Left cardiac atrium (tissue), 4 donors: ENCODE measurements around the gene ARMC2. TPM values are rescaled to one million over a fixed set of nuclear protein-coding genes. Genes with fewer than 3 reads are reported as not detected.

ENCODE experiments used
- ATAC-seq, 2 donors: fragments of 200-7000 bp; cut with Tn5 transposase; one replicate each; pipeline ENCODE4 v1.9.1; 2020; ENCODE audit warnings: mild to moderate bottlenecking in 2 of 2, moderate library complexity in 2 of 2
- DNase-seq: peaks from one replicate; pipeline ENCODE4 v3.0.0-alpha.2; 2020
- intact Hi-C, 2 donors: fragments of 100-400 bp; cut with DNase I; formaldehyde crosslinking; loops; one replicate each; pipeline versions ENCODE4 v1.14.1 to v1.15.1; 2022 to 2023
- total RNA-seq, 2 donors: library from RNA; stranded (reverse); fragmentation: NEBNext Ultra II Directional; extraction: Animal tissue kit (Norgen Biotek cat#: 25700); gene quantifications; one replicate each; pipeline ENCODE4 v1.2.1, GENCODE V29; 2021
- donor health status: DM: no; HTN: yes; CAD: no.
- donor health status: DM: no; HTN: yes; CAD: no; lungs with severe emphysema.
- donor health status: DM: yes; HTN: yes; CAD: no.
- donor health status: Dilated cardiomyopathy.

Gene ARMC2
- total RNA-seq, 2 donors from 2014 or later: 8.0 to 9.2 TPM

GRCh38 chr6:109023356-109023925 is 175.2 kb downstream of the ARMC2 start:
- ATAC-seq (no peak), DNase-seq (no peak)
- intact Hi-C loops: no loop called here

Other genes with a start within 250 kb of the ARMC2 start
- 10 to 100 TPM; 22.4 to 54.0 TPM for gene SESN1, start 246.4 kb downstream of the ARMC2 start, total RNA-seq
- 10 to 100 TPM in 1 of 2 donors, 1 to 10 TPM in 1; 7.6 to 10.2 TPM for gene CEP57L1, start 247.1 kb downstream of the ARMC2 start, total RNA-seq